CD4-positive, alpha-beta T cell treated with Interleukin-12 subunit alpha and Interleukin-12 subunit beta, for 1 hour (primary cell): Measurements from ENCODE around the gene OPCML.

Experiments used
- DNase-seq: peaks from one replicate; pipeline ENCODE4 v3.0.0-alpha.2; 2020

OPCML gene

DNA sequence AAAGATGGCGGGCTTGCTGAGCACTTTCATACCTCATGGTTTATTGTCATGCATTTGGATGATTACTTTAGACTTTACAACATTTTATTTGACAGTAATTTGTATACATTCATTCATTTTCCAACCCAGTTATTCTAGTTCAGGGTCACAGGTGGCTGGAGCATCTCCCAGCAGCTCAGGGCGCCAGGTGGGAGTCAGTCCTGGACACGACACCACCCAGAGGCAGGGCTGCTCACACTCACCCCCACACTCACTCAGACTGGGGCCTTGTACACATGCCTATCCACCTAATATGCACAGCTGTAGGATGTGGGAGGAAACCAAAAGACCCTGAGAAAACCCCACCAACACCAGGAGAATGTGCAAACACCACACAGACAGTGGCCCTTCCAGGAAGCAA, 123.9 kb downstream of the OPCML start:
- no peak for DNase-seq

GRCh38 chr11:133406489-133406888, 125.8 kb downstream of the OPCML start:
- no peak for DNase-seq

- DNase-seq, result no peak
Observed at GRCh38 chr11:133403900-133404299, 128.4 kb downstream of the OPCML start.

DNA sequence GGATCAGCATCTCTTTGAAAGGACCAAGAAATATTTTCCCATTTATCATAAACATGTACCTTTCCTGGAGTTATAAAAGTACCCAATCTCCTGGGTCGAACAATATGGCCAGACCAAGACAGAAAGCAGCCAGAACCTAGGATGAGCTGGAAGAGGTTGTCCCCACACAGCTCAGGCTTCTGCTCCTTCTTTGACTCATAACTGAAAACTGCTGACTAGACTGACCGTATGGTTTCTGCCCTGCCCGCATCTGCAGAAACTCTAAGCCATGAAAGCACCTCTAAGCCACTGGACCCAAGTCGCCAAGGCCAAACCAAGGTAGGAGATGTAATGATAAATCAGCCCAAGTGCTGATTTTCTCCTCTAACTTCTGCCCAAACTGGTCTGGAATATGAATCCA, 129.8 kb downstream of the OPCML start:
- no peak for DNase-seq

DNA sequence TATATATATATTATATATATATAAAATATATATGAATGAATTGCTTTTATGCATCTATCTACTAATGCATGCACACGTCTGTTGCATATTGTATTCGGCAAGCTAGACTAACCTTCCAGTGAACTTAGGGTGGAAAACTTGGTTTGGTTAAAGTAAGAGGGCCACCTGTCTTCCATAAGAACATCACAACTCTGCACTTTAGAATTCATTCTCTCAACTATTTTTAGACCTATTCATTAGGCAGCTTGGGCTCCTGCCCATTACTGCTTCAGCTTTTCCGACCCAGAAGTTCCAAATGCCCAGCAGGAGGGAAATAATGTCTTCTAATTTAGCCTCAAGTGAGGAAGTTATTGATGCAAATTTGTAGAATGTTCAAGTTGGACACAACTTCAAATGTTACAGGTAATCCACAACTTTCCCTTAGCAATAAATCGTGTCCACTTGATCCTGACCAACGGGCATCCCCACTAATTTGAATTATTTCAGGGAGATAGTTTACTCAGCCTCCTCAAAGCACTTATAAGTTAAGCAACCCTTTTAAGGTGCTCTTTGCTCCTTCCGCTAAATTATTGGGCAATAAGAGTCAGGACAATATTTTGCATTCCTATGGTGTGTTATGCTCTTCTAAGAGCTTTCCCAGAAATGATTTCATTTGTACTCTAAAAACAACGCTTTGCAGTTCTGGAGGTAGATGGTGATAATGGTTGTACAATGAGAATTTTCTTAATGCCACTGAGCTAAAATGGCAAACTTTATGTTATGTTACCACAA, 132.3 kb downstream of the OPCML start:
- DNase-seq, result no peak

DNA sequence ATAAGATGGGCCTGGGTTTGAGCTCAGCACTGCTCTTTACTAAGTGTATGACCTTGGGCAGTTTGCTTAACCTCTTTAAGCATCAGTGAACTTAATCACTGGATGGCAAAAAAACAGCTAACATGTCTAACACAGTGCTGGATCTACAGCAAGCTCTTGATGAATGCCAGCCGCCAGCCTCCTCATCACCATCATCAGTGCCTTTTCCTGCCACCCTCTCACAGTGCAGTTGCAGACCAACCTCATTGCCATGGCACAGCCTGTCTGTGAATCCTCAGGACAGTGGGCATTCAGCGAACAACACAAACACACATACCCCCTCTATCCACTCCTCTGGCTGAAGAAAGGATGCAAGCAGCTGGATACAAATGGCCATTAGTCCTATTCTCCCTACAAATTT, 133.0 kb downstream of the OPCML start:
- no peak for DNase-seq

GRCh38 chr11:133390803-133391202, 141.5 kb downstream of the OPCML start:
- DNase-seq, result no peak

DNA sequence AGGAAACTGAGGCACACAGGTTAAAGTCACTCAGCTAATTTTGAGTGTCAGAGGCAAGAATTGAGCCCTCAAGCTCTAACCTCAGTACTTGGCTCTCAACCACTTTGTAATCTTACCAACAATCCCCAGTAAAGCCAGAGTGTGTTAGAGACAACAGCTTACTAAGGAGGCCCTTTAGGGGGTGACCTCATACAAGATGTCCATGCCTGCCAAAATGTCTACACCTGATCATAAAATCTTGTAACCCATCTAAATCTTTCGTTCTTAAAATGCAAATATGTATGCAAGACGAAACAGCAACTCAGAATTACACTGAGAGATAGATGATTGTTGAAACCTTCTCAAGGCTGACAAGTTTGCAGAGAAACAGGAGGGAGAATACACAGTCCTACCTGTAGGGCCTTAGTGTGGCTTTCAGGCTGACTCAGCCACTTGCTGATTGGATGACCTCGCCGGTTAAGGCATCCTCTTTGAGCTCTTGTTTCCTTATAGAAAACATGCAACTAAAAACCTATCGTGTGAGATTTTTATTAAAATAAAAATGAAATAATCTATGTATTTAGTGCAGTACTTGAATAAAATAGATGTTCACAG, 143.2 kb downstream of the OPCML start:
- no peak for DNase-seq

DNA sequence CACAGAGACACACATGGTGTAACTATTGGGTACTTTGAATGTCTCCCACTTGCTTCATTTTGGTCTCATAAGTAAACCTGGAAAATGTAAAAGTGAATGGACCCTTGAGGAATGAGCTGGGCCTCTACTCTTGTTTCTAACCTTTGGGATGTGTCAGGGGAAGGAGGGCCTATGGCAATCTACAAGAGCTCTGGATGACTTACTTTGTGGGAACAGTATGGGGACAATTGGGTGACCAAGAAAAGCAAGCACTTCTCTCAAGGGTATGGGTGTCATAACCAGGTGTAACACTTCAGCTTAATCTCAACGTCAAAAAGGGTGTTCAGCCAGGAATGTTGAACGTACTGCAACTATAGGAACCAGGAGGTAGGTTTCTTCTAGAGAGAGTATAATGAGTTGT, 144.0 kb downstream of the OPCML start:
- no peak for DNase-seq

DNA sequence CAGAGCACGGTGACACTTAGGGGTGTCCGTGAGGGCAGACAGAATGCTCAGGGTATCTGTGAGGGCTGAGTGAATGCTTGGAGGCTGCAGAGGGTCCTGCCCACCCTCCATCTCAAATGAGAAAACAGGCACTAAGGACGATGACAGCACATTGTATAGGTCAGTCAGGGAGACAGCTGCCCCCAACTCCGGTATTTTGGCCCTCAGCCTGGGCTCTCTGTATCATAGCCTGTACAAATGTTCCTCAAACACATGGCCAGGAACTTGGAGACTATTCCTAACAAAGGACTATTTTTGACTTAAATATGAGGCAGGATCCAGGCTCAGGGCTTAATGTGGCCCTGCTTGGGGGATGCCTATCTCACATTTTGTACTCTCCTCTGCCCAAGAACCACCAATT, 145.4 kb downstream of the OPCML start:
- DNase-seq, result no peak

DNA sequence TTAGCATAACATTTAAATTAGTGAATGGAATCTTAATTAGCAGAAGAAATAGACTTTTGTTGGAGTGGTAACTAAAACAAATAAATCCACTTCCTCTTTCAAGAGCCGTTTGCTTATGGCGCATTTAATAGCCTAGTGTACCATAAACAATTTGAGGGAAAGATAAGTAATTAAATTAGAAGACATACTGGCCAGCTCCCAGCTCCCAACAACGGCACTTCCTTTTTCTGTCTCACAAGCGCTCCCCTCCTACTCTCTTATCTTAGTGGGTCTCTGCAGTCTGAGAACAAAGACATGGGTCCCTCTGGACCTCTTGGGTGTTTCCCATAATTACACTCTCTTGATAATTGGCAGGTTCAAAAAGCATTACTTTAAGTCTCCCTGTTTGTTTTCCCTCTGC, 146.0 kb downstream of the OPCML start:
- DNase-seq, result no peak

GRCh38 chr11:133385781-133386180, 146.5 kb downstream of the OPCML start:
- no peak for DNase-seq

DNA sequence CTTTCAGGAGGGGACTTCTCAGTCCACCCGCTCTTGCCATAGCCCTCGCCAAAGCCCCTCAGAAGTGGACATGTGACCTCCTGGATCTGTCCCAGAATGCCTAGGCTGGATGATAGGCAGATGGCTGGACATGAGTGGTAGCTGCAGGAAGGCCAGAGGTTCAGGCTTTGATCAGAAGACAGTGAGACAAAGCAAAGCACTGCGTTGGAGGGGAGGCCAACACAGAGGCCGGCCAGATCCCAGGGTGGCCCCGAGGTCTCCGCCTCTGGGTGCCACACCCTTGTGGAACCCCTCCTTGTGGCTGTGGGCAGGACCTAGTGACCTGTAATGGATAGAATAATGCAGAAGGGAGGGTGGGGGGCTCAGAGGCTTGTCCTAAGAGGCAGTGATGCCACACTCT, 147.6 kb downstream of the OPCML start:
- no peak for DNase-seq

DNA sequence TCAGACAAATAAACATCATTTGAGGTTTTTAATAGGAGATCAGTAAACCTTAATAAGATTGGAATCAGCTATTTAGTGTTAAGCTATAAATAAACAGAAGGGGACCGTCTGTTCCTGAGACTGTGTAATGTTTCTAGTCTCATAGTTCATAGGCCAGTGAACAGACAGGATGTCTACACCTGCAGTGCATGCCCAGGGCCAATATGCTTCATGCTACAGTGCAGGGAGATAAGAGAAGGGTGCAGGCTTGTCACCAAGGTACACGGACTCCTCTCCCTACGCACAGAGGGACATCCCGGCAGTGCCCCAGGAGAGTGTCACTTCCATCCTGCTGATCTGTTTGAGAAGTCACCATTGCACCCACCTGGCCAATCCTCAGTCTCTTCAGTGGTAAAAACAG, 148.6 kb downstream of the OPCML start:
- DNase-seq, result no peak

GRCh38 chr11:133383201-133383600, 149.1 kb downstream of the OPCML start:
- DNase-seq, result no peak

DNA sequence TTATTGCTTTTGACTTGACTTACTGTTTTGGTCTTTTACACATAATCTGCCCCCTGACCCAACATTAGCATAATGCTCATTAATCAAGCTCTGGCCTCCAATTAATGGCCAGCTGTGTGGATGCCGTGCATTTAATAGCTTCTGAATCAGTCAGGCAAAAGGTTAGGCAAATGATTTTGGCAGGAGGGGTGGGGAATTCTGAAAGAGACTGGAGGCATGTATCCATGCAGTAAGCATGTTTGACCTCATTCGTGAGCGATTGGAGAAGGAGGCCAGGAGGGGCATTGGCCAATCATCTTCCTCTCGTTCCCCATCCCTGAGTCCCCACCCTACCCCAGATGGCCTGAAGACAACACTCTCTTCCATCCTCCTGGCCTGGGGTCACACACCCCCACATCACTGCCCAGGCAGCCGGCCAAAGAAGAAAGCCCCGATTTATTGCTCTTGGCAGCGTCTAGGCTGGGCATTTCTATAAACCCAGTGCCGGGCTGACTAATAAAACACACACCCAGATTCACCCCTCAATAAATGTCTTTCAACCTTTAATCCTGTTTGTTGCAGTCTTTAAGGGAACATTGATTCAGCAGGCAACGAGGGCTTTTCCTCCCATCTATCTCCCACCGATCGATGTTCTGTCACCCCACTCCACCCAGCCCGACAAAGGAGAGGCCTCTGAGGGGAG, 150.0 kb downstream of the OPCML start:
- DNase-seq, result no peak

DNA sequence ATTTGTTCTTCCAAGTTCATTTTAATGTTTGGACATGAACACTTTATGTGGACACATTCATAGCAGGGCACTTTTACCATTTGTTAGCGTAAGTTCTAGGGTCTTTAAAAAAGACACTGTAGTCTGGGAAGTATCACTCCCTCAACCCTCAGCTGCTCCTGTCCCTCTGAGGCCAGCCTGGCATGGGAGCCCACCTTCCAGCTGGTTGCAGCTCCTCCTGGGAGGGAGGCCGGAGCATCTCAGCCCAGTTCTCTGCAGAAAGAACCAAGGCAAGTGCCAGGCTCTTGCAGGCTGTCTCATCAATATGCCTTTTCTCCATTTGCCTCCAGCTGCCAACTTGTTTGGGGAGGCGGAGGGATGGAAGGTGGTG, 150.6 kb downstream of the OPCML start:
- no peak for DNase-seq

DNA sequence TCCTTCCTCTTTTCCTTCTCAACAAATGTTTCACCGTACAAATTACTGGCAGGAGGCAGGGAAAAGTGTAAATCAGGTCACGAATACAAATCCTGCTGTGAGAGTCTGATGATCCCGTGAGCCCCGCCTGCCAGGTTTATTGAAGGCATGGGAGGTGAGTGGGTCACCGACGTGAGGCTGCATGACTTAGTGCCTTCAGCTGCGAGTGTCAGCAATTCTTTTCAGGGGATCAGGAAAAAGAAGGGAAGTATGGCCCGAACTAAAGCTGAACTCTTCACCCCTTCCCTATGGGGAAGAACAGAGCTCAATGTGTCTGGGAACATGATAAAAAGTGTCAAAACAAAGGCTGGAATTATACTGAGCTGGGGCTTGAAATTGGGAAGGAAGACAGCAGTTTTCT, 166.2 kb downstream of the OPCML start:
- DNase-seq, result no peak

DNA sequence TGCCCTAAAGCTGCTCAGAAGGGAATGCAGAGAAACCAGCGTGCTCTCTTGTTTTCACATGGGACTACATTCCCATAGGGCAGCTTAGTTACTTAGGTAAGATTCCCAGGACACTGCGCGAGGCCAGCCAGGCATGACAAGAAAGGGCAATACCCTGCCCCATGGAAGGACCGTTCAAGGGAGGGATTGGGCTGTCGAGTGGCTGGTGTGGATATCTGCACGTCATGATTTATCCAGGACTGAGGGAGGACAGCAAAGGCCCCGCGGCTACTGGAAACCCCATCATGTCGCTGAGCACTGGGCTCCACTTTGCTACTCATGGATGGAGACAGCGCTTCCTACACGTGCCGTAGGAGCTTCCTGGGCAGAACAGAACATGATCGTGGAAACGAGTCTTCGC, 169.4 kb downstream of the OPCML start:
- no peak for DNase-seq

DNA sequence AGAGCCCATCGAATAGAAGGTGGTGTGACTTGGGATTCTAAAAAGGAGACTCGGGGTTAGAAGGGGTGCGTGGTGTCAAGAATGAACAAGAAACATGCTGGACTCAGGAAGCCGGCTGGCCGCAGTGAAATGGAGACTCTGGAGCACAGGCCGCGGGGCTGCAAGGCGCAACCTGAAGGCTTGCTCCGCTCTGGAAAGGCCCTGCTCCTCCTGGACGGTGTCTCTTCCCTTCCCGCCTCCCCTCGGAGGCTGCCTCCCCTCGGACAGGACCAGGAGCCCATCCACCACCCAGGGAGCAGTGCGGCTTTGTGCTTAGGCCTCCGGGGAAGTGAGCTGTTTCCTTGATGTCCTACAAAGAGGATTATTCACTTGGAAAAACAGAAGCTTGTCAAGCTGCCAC, 170.1 kb downstream of the OPCML start:
- no peak for DNase-seq

DNA sequence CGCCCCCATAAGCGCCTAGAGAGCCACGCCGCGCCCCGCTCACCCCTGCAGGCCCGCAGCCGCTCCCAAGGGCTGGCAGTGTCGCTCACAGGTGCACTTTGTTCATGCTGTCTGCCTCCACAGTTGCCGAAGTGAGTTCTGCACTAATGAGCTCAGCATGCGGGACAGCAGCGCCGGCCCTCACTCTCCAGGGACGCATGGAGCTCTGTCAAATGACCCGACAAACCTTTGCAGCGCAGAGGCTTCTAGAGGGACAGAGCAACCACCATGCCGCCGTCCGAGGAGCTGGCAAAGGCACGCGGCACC, 170.7 kb downstream of the OPCML start:
- no peak for DNase-seq

GRCh38 chr11:133360860-133361688, 171.2 kb downstream of the OPCML start:
- DNase-seq, result no peak

GRCh38 chr11:133355095-133355494, 177.2 kb downstream of the OPCML start:
- DNase-seq, result no peak

DNA sequence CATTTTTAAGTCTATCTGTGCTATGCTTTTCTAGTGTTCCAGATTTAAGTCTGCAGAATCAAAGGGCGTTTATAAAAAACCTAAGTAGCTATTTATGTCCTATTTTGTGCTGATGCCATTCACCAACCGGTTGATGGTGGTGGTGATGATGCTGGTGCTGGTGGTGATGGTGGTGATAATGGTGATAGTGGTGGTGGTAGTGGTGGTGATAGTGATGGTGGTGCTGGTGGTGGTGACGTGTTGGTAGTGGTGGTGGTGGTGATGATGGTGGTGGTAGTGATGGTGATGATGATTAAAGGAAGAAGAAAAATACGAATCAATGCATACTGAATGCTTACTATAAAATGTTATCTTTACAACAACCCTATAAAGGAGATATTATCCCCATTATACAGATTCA, 178.2 kb downstream of the OPCML start:
- no peak for DNase-seq
